HCT116 (cell line): ENCODE data around the gene CYBRD1. TPM values are rescaled to one million over a fixed set of nuclear protein-coding genes. Genes with fewer than 3 reads are reported as not detected.

ENCODE experiments used
- ATAC-seq: fragments of 200-7000 bp; cut with Tn5 transposase; 2 replicates; pipeline ENCODE4 v1.9.1; 2020; ENCODE audit warnings: mild to moderate bottlenecking, moderate library complexity
- BruUV-seq: library from RNA; stranded (reverse); fragments of 400-500 nt; replicated peaks from 2 replicates; lab custom pipeline; 2021; lab: Mats Ljungman, UMichigan
- CTCF ChIA-PET: fragments of 300-600 bp; sonication (Branson Sonifier 250); formaldehyde crosslinking; loops from one replicate; lab custom pipeline; 2021; ENCODE audit warnings: antibody characterized with exemption; lab: Charles Lee
- POLR2A ChIA-PET: fragments of 300-600, 350-600 bp; sonication (Branson Sonifier 250); formaldehyde crosslinking; loops from one replicate; lab custom pipeline; 2021; ENCODE audit warnings: antibody characterized with exemption; lab: Charles Lee
- RAD21 ChIA-PET, 2 experiments: fragments of 300-600 bp; sonication (Branson Sonifier 250); formaldehyde crosslinking; loops; one replicate each; lab custom pipeline; 2023; ENCODE audit warnings: low total read pairs in 2 of 2; ENCODE audit not compliant: uncharacterized antibody in 2 of 2, unreplicated experiment in 2 of 2, low non-redundant PET in 1 of 2; lab: Charles Lee
- DNase-seq: peaks from one replicate; pipeline ENCODE4 v3.0.0-alpha.2; 2010; ENCODE audit warnings: low read depth, low spot score
- H2AFZ ChIP-seq: fragments of 200-600 bp; shearing (Covaris generic), sonication (generic); 2 replicates; pipeline ENCODE4 v1.6.1; 2017; ENCODE audit warnings: low read depth, mixed run types, mixed read lengths, antibody characterized with exemption, low read length; ENCODE audit not compliant: poor library complexity, severe bottlenecking
- H3K27ac ChIP-seq: 2 replicates; pipeline ENCODE4 v1.5.1; 2012; ENCODE audit warnings: low read depth, low read length
- H3K27me3 ChIP-seq: fragments of 200-600 bp; sonication (generic); 2 replicates; pipeline ENCODE4 v1.6.1; 2016; ENCODE audit warnings: mixed run types, low read length, mixed read lengths; ENCODE audit not compliant: insufficient read depth
- H3K36me3 ChIP-seq, 2 experiments: fragments of 200-500 bp in 1 of 2; fragments of 200-600 bp in 1 of 2; sonication (Bioruptor generic) in 1 of 2; sonication (generic) in 1 of 2; 2 replicates each; pipeline versions ENCODE4 v1.5.1 to v1.6.1; 2014 to 2016; ENCODE audit warnings: low read length in 2 of 2, inconsistent platforms in 1 of 2, mixed read lengths in 1 of 2, mixed run types in 1 of 2; ENCODE audit not compliant: insufficient read depth in 2 of 2, control insufficient read depth in 1 of 2
- H3K4me1 ChIP-seq, 2 experiments: fragments of 200-600 bp in 1 of 2; sonication (generic) in 1 of 2; 2 replicates each; pipeline versions ENCODE4 v1.5.1 to v1.6.1; 2012 to 2017; ENCODE audit warnings: low read length in 2 of 2, inconsistent platforms in 1 of 2, mild to moderate bottlenecking in 1 of 2, mixed read lengths in 1 of 2, mixed run types in 1 of 2, moderate library complexity in 1 of 2; ENCODE audit not compliant: insufficient read depth in 2 of 2, control insufficient read depth in 1 of 2
- H3K4me2 ChIP-seq: fragments of 200-600 bp; sonication (generic); 2 replicates; pipeline ENCODE4 v1.6.1; 2017; ENCODE audit warnings: mixed run types, low read length, mixed read lengths
- H3K4me3 ChIP-seq, 2 experiments: fragments of 200-600 bp in 1 of 2; sonication (generic) in 1 of 2; replicated peaks in 1 of 2; 2 replicates each; pipeline ENCODE4 v1.5.1; 2011 to 2016; ENCODE audit warnings: low read length in 2 of 2, control low read depth in 1 of 2, low read depth in 1 of 2, mild to moderate bottlenecking in 1 of 2, mixed read lengths in 1 of 2, mixed run types in 1 of 2
- H3K79me2 ChIP-seq: fragments of 200-600 bp; sonication (generic); 2 replicates; pipeline ENCODE4 v1.6.1; 2017; ENCODE audit warnings: mild to moderate bottlenecking, mixed run types, low read length, moderate library complexity, mixed read lengths; ENCODE audit not compliant: insufficient read depth
- H3K9ac ChIP-seq: fragments of 200-600 bp; sonication (generic); 2 replicates; pipeline ENCODE4 v1.6.1; 2016; ENCODE audit warnings: low read length, mixed read lengths
- H3K9me2 ChIP-seq: fragments of 200-600 bp; sonication (generic), shearing (Covaris generic); 2 replicates; pipeline ENCODE4 v1.6.1; 2017; ENCODE audit warnings: mixed run types, mild to moderate bottlenecking, moderate library complexity; ENCODE audit not compliant: insufficient read depth
- H3K9me3 ChIP-seq, 2 experiments: fragments of 200-500 bp in 1 of 2; fragments of 200-600 bp in 1 of 2; sonication (Bioruptor generic) in 1 of 2; sonication (generic) in 1 of 2; 2 replicates each; pipeline ENCODE4 v1.6.1; 2014 to 2017; ENCODE audit warnings: low read length in 2 of 2, mixed read lengths in 2 of 2, inconsistent platforms in 1 of 2, low read depth in 1 of 2, mild to moderate bottlenecking in 1 of 2, mixed run types in 1 of 2, moderate library complexity in 1 of 2; ENCODE audit not compliant: control insufficient read depth in 1 of 2, insufficient read depth in 1 of 2
- H4K20me1 ChIP-seq: fragments of 200-600 bp; sonication (generic), shearing (Covaris generic); 2 replicates; pipeline ENCODE4 v1.6.1; 2017; ENCODE audit warnings: mixed run types, mild to moderate bottlenecking, moderate library complexity; ENCODE audit not compliant: insufficient read depth
- CEBPB ChIP-seq: IDR thresholded peaks from 2 replicates; pipeline ENCODE4 v1.6.1; 2012; ENCODE audit warnings: low read depth
- EGR1 ChIP-seq: IDR thresholded peaks from 2 replicates; pipeline ENCODE4 v1.6.1; 2012; ENCODE audit warnings: low read depth
- ELF1 ChIP-seq: IDR thresholded peaks from 2 replicates; pipeline ENCODE4 v1.6.1; 2012; ENCODE audit warnings: low read depth, borderline replicate concordance
- JUND ChIP-seq: IDR thresholded peaks from 2 replicates; pipeline ENCODE4 v1.6.1; 2012
- POLR2AphosphoS5 ChIP-seq: IDR thresholded peaks from 2 replicates; pipeline ENCODE4 v1.6.1; 2011; ENCODE audit warnings: mild to moderate bottlenecking, low read depth, low read length, moderate library complexity
- RAD21 ChIP-seq: IDR thresholded peaks from 2 replicates; pipeline ENCODE4 v1.6.1; 2012; ENCODE audit warnings: low read depth, mild to moderate bottlenecking
- SIN3A ChIP-seq: IDR thresholded peaks from 2 replicates; pipeline ENCODE4 v1.6.1; 2012; ENCODE audit warnings: low read depth
- SP1 ChIP-seq: IDR thresholded peaks from 2 replicates; pipeline ENCODE4 v1.6.1; 2012; ENCODE audit warnings: low read depth
- SRF ChIP-seq: IDR thresholded peaks from 2 replicates; pipeline ENCODE4 v1.6.1; 2012; ENCODE audit warnings: low read depth
- TCF7L2 ChIP-seq: IDR thresholded peaks from 2 replicates; pipeline ENCODE4 v1.7.0; 2011; ENCODE audit warnings: borderline replicate concordance, inconsistent platforms; ENCODE audit not compliant: insufficient read depth, insufficient read length; ENCODE audit errors: extremely low read depth
- YY1 ChIP-seq: IDR thresholded peaks from 2 replicates; pipeline ENCODE4 v1.6.1; 2011; ENCODE audit warnings: low read length, low read depth, moderate library complexity, mild to moderate bottlenecking; ENCODE audit not compliant: insufficient replicate concordance; ENCODE audit errors: extremely low read depth
- ZFX ChIP-seq: fragments of 450-650 bp; IDR thresholded peaks from 2 replicates; pipeline ENCODE4 v1.6.1; 2017
- ZNF274 ChIP-seq: fragments of 200-500 bp; sonication (Bioruptor generic); IDR thresholded peaks from 2 replicates; pipeline ENCODE4 v1.6.1; 2014; ENCODE audit warnings: mild to moderate bottlenecking, low read depth, low read length, inconsistent platforms
- intact Hi-C: fragments of 100-400 bp; cut with micrococcal nuclease; formaldehyde crosslinking; loops from 2 replicates; pipeline ENCODE4 v1.10.0; 2022
- total RNA-seq: library from RNA; stranded (reverse); gene quantifications from one replicate; pipeline ENCODE4 v1.2.1, GENCODE V29; 2021; ENCODE audit not compliant: unreplicated experiment
- TF ChIP-seq, protein P1 (sequence below): IDR thresholded peaks from 2 replicates; pipeline ENCODE4 v1.6.1; 2012; ENCODE audit warnings: low read depth
- TF ChIP-seq, protein P2 (sequence below): IDR thresholded peaks from 2 replicates; pipeline ENCODE4 v1.6.1; 2012
- TF ChIP-seq, protein P3 (sequence below), 3 experiments: fragments of 200-600 bp in 1 of 3; sonication (generic) in 1 of 3; IDR thresholded peaks in 2 of 3; conservative IDR thresholded peaks in 1 of 3; 2 replicates each; pipeline ENCODE4 v1.5.1; 2012 to 2017; ENCODE audit warnings: low read depth in 2 of 3, low read length in 2 of 3, antibody characterized with exemption in 1 of 3, borderline replicate concordance in 1 of 3, control low read depth in 1 of 3, mild to moderate bottlenecking in 1 of 3, mixed read lengths in 1 of 3, mixed run types in 1 of 3, moderate library complexity in 1 of 3; ENCODE audit not compliant: insufficient read depth in 1 of 3
- TF ChIP-seq, protein P4 (sequence below): IDR thresholded peaks from 2 replicates; pipeline ENCODE4 v1.6.1; 2011; ENCODE audit warnings: mild to moderate bottlenecking, low read length, moderate library complexity; ENCODE audit not compliant: insufficient replicate concordance; ENCODE audit errors: extremely low read depth

CYBRD1 gene
- total RNA-seq, 1 experiment from 2014 or later = 14.9 TPM

DNA sequence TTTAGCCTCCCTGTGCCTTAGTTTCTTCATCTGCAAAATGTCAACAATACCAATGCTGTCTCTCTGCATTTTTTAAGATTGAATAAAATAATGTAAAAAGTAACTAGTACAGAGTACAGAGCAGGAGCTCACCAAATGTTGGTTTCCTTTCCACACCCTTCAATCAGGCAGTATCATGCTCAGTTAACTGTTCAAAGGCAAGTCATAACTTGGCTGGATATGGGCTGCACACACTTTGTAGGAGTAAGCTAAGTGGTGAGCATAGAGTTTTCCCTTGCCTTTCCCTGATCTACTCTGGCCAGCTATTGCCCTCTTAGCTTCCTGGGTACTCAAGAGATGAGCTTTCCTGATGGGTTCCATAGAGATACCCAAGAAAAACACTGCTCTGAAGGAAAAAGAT is 77.9 kb downstream of the CYBRD1 start (continued):
- TF ChIP-seq POLR2AphosphoS5 (no peak), TCF7L2 (no peak), RAD21 (no peak), JUND (no peak), SRF (no peak), YY1 (no peak), CEBPB (no peak), SP1 (no peak)
- TF ChIP-seq, protein P1, sequence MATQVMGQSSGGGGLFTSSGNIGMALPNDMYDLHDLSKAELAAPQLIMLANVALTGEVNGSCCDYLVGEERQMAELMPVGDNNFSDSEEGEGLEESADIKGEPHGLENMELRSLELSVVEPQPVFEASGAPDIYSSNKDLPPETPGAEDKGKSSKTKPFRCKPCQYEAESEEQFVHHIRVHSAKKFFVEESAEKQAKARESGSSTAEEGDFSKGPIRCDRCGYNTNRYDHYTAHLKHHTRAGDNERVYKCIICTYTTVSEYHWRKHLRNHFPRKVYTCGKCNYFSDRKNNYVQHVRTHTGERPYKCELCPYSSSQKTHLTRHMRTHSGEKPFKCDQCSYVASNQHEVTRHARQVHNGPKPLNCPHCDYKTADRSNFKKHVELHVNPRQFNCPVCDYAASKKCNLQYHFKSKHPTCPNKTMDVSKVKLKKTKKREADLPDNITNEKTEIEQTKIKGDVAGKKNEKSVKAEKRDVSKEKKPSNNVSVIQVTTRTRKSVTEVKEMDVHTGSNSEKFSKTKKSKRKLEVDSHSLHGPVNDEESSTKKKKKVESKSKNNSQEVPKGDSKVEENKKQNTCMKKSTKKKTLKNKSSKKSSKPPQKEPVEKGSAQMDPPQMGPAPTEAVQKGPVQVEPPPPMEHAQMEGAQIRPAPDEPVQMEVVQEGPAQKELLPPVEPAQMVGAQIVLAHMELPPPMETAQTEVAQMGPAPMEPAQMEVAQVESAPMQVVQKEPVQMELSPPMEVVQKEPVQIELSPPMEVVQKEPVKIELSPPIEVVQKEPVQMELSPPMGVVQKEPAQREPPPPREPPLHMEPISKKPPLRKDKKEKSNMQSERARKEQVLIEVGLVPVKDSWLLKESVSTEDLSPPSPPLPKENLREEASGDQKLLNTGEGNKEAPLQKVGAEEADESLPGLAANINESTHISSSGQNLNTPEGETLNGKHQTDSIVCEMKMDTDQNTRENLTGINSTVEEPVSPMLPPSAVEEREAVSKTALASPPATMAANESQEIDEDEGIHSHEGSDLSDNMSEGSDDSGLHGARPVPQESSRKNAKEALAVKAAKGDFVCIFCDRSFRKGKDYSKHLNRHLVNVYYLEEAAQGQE = no peak
- TF ChIP-seq, protein P2, sequence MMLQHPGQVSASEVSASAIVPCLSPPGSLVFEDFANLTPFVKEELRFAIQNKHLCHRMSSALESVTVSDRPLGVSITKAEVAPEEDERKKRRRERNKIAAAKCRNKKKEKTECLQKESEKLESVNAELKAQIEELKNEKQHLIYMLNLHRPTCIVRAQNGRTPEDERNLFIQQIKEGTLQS = no peak

DNA sequence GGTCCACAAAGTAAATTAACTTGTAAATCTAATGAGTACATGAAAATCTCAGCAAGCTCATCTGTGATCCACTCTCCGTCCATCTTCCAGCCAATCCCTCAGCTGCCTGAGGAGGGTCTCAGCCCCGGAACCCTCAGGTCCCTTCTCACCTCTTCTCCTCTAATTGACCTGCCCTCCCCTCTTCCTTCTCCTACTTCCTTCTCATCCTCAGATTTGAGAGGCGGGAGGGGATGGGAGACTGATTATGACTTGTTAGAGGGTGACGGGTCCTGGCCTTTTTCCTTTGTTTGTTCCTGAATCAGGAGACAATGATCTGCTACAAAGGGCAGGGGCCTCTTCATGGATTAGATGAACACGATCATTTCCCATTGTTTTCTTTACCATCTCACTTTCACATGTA is 80.1 kb downstream of the CYBRD1 start:
- Histone ChIP-seq H3K79me2 (no peaks in the 10 kb centered on the region), H3K9me3 (no peaks in the 10 kb centered on the region), H3K4me3 (no peak overlapping the region), H4K20me1 (no peaks in the 10 kb centered on the region), H3K9me2 (no peaks in the 10 kb centered on the region), H3K36me3 (no peaks in the 10 kb centered on the region), H3K4me1 (0 out of 4 replicates have a peak, but pooled peaks cover 0 to 3% of the 10 kb centered on the region in 2 experiments), H2AFZ (no peak overlapping the region), H3K4me2 (no peak overlapping the region), H3K9ac (no peak overlapping the region), H3K27me3 (no peaks in the 10 kb centered on the region), H3K27ac (no peak overlapping the region)
- intact Hi-C loops = no loop called here
- no peak for DNase-seq
- BruUV-seq = no TSS peak
- ChIA-PET RAD21 (interaction anchor here in 1 of 2 experiments (0.6 kb wide), 1 partner anchor 581 kb away, joined by 3 read pairs; no protein-coding TSS in a partner anchor), CTCF (no interaction called here), POLR2A (no interaction called here)
- ATAC-seq = no peak
- TF ChIP-seq JUND (no peak), SP1 (no peak), TCF7L2 (no peak), SIN3A (no peak), RAD21 (no peak), ZFX (no peak), EGR1 (no peak), ELF1 (no peak), ZNF274 (no peak)
- TF ChIP-seq, protein P3, sequence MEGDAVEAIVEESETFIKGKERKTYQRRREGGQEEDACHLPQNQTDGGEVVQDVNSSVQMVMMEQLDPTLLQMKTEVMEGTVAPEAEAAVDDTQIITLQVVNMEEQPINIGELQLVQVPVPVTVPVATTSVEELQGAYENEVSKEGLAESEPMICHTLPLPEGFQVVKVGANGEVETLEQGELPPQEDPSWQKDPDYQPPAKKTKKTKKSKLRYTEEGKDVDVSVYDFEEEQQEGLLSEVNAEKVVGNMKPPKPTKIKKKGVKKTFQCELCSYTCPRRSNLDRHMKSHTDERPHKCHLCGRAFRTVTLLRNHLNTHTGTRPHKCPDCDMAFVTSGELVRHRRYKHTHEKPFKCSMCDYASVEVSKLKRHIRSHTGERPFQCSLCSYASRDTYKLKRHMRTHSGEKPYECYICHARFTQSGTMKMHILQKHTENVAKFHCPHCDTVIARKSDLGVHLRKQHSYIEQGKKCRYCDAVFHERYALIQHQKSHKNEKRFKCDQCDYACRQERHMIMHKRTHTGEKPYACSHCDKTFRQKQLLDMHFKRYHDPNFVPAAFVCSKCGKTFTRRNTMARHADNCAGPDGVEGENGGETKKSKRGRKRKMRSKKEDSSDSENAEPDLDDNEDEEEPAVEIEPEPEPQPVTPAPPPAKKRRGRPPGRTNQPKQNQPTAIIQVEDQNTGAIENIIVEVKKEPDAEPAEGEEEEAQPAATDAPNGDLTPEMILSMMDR (IDR thresholded peaks at IDR 0.05 in 2 of 3, conservative IDR thresholded peaks at IDR 0.05 in 1 of 3; ENCODE audit: borderline replicate concordance in 1 of 3, insufficient read depth in 1 of 3, low read depth in 2 of 3, low read length in 2 of 3) = no peak
- TF ChIP-seq, protein P4, sequence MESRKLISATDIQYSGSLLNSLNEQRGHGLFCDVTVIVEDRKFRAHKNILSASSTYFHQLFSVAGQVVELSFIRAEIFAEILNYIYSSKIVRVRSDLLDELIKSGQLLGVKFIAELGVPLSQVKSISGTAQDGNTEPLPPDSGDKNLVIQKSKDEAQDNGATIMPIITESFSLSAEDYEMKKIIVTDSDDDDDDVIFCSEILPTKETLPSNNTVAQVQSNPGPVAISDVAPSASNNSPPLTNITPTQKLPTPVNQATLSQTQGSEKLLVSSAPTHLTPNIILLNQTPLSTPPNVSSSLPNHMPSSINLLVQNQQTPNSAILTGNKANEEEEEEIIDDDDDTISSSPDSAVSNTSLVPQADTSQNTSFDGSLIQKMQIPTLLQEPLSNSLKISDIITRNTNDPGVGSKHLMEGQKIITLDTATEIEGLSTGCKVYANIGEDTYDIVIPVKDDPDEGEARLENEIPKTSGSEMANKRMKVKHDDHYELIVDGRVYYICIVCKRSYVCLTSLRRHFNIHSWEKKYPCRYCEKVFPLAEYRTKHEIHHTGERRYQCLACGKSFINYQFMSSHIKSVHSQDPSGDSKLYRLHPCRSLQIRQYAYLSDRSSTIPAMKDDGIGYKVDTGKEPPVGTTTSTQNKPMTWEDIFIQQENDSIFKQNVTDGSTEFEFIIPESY = no peak
- TF ChIP-seq, protein P2 = no peak
